Measurements from ENCODE around the gene ASZ1.

The ASZ1 gene

DNA sequence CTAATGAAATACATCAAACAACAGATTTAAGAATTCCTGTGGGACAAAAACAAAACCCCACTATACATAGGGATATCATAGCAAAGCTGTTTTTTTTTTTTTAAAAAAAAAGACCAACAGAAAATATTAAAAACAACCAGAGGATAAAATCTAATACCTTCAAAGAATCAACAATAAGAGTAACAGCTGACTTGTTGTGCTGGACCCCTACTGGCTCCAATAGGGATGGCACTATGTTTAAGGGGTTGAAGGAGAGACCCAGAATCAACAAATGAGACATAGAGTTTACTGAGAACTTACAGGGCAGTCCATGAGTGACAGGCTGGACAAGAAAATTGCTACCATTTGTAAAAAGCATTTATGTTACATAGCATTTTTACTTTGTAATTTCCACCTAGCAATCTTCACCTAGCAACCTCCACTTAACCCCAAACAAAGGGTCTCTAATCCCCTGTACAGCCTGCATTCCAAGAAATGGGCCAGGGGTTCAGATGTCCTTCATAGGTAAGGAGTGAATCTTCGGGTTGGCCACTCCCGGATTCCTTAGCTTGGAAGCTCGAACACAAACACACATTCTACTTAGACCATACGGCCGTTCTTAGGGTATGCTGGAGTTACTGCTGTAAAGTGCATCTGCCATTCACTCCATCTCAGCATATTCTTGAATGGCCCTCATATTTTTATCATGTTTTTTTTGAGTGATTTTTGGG lies 25.8 kb downstream of the ASZ1 start:
- no peak for DNase-seq (ENCODE audit: low read depth in 2 of 2)

DNA sequence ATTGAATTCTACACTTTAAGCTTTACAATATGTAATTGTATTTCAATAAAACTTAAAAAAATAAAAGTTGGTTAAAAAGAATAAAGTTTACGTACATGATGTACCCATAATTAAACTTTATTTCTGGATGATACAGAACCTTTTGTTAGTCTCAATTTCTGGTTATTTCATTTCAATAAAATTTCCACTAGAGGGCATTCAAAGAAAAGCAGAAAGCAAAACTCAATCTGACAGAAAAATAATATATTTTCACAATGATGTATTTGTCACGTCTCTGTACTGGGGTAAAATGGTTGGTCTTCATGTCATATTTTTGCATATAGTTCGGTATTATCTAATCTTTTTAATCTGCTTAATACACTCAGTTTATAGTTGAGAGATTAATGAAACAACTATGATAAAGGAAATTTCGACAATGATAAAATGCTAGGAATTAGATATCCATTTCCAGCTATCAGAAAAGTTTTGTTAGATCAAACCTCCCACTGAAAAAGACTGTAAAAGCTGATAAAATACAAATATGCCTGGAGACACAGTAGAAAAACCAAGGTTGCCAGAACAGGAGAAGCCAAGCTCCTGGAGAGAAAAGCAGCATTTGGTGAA lies 27.4 kb downstream of the ASZ1 start:
- DNase-seq (ENCODE audit: low read depth in 2 of 2) = no peak

DNA sequence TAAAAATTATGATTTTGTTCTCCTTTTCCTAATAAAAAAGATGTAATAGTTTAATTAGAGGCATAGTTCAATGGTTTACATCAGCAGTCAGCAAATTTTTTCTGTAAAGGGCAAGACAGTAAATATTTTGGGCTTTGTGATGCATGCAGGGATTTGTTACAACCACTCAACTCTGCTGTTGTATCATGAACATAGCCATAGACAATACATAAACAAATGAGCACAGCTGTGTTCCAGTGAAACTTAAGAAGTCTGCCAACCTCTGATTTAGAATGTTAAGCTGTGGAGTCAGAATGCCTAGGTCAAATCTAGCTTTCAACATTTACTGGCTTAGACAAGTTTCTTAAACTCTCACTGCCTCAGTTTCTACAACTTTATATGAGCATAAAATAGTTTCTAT lies 31.6 kb downstream of the ASZ1 start:
- DNase-seq (ENCODE audit: low read depth in 2 of 2) = no peak

DNA sequence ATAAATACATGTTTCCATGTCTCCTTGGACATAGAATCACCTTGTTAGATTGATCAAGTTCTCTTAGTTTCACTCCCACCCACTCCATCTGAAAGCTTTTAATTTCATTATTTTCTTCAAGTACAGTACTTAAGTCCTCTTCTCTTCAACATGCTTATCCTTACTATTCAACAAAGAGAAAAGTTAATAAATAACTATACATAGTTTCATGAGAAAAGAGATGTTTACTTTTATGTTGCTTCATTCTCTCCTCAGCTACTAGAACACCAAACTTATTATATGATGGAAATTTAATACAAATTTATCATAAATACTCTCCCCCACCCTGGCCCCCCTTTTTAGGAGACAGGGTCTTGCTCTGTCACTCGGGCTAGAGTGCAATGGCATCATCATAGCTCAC lies 33.5 kb downstream of the ASZ1 start:
- DNase-seq (ENCODE audit: low read depth in 2 of 2) = no peak

DNA sequence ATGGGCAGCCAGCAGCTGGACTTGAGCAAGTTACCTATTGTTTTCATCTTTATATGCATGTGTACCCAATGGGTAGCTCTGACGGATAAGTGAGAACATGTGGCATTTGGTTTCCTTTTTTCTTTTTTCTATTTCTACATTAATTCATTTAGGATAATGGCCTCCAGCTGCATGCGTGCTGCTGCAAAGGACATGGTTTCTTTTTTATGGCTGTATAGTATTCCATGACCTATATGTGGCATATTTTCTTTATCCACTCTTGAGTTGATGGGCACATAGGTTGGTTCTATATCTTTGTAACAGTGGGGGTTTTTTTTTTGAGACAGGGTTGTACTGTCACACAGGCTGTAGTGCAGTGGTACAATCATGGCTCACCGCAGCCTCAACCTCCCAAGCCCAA lies 37.4 kb downstream of the ASZ1 start:
- DNase-seq (ENCODE audit: low read depth in 2 of 2) = no peak

DNA sequence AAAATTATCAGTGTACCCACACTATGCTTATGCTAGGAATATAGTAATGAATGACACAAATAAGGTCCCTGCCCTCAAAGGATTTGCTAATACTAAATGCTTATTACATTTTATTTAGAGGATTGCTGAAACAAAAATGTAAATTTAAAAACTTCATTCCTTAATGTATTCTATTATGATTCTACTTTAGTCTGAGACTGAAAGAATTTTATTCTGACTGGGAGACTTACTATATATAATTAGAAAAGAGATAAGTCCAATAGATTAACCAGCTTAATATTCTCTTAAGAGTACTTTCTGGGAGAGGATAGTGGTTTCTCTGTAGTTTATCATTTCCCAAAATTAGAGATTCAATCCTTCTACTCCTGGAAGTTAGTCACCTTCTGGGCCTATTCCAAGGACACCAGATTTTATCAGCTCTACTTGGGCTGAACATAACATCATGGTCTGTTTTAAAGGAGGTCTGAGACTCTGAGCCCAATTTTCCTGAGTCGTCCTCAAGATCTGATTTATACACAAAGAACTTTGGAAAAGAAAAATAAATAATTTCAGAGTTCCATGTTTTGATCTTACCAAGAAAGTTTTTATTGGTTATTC lies 41.1 kb downstream of the ASZ1 start:
- no peak for DNase-seq (ENCODE audit: low read depth in 2 of 2)

DNA sequence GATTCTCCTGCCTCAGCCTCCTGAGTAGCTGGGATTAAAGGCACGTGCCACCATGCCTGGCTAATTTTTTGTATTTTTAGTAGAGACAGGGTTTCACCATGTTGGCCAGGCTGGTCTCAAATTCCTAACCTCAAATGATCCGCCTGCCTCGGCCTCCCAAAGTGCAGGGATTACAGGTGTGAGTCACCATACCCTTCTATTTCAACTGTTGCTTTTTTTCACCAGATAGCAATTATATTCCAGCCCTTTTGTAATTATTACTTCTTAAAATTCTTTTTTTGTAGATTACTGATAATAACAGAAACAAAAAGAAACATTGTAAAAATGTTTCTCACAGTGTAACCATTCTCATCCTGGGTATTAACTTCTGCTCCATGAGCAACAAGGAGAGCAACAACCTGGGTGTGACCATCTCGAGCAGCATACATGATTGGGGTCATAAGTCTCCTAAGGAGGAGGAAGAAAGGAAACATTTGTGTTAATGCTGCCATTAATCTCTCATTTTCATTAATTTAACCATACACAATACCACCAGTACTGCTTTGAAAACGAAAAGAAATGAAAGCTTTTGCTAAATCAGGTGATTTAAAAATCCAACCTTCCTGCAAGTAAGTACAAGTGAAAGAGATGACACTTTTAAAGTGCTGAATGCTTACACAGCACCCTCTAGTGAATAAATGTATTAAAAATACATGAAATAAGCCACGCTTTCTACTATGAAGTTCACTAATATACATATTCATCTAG lies 41.8 kb downstream of the ASZ1 start:
- no peak for DNase-seq (ENCODE audit: low read depth in 2 of 2)

DNA sequence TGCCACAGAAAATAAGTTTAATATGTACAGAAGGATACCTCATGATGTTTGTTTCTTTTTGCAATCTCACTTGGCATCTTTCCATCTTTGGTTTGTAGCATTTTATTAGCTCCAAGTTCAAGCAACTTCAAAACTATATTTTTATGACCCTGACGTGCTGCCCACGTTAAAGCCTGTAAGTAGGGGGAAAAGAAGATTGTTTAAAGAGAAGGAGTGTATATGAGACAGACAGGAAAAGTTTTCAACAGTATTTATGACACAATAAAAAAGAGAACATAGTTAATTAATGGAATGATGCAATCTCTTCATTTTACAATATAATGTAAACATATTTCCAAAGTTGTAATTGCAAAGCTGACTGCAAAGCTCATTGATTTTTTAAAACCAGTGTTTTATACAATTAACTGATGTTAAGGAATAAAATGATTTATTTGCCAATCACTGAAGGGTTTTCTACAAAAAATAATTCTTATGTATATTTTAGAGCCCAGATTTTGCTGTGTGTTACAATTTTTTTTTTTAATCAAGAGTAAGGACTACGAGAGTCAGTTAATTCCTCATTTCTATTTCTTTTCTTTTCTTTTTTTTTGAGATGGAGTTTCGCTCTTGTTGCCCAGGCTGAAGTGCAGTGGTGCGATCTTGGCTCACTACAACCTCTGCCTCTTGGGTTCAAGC lies 42.5 kb downstream of the ASZ1 start:
- DNase-seq (ENCODE audit: low read depth in 2 of 2) = no peak

DNA sequence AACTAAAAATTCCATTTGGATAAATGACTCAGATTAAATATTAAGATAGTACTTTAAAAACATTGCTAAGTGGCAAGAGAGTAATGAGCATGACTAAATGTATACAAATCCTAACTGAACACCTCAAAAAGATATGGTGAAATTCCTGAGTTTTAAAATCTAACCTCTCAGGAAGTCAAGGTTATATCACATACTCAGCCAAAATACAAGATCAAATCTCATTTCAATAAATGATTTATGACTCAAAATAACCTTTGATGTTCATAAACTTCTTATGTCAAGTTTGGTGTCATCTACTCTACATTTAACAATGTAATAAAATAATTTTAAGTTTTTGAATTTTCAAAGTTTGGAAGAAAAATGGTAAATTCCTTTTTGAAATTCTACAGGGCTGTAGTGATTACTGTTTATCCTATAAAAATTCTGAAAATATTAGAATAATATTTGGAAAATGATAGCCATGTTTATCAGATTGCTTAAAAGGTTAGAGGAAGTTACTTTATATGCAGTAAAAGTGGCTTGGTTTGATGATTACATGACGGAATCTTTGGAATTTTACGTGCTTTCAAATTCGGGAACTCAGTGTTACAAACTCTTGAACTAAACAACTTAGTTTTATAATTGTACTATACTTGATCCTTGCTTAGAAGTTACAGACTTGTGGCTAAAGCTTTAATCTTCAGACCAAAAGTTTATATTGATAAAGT lies 43.7 kb downstream of the ASZ1 start:
- no peak for DNase-seq (ENCODE audit: low read depth in 2 of 2)

DNA sequence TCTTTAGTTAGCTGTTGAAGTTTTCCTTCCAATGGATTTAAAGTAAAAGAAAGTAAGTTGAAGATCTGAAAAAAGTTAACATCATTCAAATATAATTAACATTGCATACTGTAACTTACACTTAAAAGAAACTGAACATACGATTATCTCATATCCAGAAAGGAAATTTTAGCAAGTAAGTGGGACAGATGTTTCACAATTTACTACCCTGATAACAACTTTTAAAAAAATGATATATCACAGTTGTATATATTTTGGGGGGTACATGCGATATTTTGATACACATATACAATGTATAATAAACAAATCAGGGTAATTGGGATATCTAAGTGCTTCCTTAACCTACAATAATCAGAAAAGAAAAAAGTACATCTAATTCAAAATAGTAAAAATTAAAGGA lies 44.2 kb downstream of the ASZ1 start:
- no peak for DNase-seq (ENCODE audit: low read depth in 2 of 2)

DNA sequence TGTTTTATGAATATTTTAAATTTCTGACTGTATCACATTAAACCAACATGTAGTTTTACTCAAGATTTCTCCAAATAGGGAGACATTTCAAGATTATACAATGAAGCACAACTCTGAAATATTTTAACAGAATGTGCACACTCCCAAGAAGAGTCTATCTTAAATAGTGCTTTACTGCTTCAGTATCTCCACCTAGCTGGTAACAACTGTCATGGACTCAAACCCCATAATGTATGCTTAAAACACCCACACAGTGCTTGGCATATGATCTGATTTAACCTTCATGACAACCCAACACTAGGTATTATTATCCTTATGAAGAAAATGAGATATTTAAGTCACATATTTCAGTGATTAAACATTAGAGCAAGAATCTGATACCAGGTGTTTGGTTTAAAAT lies 45.9 kb downstream of the ASZ1 start:
- DNase-seq (ENCODE audit: low read depth in 2 of 2) = no peak

DNA sequence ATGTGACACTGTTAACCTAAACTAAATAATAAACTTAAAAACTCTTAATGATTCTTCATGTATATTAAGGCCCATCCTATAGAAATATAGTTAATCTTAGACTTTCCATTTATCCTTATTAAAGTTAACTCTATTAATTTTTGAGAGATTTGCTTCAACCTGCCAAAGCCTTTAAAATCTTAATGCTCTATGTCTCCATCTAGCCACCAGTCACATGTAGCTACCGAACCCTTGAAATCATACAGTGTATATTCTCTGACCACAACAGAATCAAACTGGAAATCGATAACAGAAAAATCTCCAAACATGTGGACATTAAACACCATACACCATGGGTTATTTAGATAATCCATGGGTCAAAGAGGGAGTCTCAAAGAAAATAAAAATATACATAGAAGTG lies 51.9 kb downstream of the ASZ1 start:
- DNase-seq (ENCODE audit: low read depth in 2 of 2) = no peak

DNA sequence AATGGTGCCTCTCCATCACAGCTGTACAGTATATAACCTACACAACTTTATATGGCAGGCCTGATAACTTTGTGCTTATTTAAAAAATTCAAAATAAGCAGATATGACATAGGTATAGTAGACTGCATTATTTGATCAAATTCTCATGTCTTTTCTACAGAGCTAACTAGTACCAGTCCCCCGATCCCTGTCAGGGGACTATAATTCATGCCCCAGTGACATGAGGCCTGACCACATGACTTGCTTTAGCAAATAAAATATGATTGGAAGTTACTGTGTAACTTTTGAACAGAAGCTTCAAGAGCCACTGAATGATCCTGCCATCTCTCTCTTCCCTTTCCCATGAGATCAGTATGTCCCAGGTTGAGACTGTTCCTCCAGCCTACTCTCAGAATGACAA lies 55.2 kb downstream of the ASZ1 start:
- DNase-seq (ENCODE audit: low read depth in 2 of 2) = no peak

DNA sequence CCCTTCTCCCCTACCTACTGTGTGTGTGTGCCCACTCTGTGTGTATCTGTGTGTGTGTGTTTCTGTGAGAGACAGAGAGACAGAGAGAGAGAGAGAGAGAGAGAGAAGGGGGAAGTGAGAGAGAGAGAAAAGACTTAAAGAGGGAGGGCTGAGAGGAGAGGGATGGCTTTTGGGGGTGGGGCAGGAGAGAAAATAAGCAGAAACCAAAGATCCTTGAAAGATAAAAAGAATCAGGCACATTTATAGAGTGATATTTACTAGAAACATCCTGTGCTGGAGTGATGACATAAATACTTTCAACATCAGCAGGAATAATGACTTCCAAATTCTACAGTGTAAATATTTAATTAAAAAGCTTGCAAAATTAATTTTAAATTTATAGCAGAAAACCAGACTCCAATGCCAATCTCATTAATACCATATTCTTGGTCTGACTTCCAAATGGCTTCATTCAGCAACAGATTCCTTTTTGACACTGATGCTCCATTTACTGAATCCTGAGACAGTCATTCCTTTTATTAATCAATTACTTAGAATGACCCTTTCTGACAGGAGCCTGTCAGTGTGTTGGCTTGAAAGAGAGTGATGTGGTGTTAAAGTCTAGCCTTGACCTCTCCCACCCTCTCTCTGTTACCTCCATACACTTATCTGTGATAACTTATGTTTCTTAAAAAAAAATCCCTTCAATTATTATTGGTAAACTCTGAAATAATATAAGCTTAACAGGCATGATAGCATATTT lies 62.8 kb downstream of the ASZ1 start:
- no peak for DNase-seq (ENCODE audit: low read depth in 2 of 2)

DNA sequence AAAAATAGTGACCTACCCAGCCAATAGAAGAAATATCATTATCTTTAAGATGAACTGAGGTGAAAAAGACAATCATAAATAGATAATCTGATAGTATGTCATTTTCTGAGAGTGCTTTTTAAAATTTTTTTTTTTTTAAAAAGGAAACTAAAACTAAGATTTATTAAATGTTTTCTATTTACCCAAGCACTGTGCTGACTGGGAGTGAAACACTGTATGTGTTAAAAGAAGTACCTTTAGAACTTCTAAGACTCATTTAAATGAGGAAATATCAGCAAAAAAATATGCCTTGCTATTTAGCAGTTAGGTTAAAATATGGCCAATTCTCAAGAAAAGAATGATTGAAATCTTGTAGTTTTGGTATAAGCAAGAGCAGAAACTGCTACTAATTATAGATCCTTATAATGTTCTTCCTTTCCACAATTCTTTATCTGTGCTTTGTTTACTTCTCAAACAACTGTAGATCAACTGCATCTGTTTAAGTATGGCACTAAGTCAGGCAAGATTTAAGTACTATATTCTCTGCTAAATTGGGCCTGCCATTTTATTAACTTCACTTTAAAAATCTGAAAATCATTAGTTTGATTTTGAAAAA lies 64.9 kb downstream of the ASZ1 start:
- DNase-seq (ENCODE audit: low read depth in 2 of 2) = no peak

DNA sequence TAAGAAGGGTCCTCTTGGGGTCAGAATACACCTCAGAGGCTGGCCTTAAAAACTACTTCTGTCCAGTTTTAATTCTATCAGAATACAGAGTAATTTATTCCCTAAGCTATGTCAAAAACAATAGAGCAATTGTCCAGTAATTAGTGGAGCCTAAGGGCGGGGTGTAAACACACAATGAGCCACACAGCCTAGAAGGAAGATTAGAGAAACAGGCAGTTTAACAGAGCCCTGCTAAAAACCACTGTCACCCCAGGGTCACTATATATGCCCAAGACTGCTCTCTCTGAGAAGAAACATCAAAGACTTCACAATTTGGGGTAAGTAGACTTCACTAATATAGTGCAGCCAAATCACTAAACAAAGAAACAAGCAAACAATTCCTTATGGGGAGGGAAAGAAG lies 77.3 kb downstream of the ASZ1 start:
- DNase-seq (ENCODE audit: low read depth in 2 of 2) = no peak

DNA sequence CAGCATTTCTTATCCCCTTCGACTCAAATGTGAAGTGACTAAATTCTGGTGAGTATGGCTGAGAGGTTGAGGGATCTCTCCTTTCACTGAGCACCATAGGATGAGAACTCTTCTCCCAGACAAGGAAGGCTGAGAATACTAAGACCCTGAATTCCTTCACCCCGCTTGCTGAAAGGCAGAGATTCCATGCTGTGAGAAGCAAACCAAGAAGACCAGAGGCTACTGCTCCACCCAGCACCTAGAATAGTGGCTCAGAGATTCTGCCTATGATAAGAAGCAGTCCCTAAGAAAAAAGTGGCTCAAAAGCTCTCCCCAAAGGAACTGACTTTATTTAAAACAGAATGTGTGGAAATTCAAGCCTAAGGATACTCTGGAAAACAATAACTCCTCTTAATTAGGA lies 77.7 kb downstream of the ASZ1 start:
- no peak for DNase-seq (ENCODE audit: low read depth in 2 of 2)

DNA sequence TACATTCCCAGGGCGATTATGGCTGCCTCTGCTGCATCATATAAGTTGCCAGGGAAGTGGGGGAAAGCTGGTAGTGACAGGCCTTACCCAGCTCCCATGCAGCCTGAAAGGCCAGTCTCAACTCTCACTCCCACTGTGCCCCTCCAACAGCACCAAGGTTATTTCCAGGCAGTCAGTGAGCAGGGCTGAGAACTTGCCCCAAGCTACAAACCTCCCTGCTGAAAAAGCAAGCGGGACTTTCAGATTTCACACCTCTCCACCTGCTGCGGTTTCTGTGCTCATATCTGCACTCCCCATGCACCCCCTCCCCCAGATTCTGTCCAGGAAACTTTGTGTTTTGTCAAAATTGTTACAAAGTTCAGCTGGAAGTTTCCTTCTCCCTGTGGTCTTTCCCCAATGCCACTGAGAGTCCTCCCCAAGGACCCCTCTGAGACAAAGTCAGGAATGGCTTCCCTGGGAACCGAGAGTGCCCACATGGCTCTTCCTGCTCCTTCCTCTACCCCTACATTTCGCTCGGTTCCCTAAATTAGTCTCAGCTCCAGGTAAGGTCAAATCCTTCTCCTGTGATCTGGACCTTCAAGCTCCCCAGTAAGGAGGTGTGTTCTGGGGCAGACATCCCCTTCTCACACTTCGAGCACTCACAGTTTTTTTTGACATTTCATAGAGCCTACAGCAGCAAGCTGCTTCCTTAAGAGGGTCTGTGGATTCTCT lies 79.2 kb downstream of the ASZ1 start:
- no peak for DNase-seq (ENCODE audit: low read depth in 2 of 2)

DNA sequence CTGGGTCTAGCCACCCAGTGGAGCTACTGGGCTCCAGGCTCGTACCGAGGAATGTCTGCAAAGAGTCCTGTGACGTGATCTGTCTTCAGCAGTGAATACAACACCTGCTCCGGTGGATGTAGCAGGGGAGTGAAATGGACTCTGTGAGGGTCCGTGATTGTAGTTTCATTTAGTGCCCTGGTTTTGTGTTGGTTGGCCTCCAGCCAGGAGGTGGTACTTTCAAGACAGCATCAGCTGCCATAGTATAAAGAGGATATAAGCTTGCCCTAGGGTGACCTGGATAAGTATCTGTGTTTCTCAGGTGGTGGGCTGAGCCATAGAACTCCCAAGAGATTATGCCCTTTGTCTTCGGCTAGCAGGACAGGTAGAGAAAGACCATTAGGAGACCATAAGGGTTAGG lies 79.8 kb downstream of the ASZ1 start:
- no peak for DNase-seq (ENCODE audit: low read depth in 2 of 2)

DNA sequence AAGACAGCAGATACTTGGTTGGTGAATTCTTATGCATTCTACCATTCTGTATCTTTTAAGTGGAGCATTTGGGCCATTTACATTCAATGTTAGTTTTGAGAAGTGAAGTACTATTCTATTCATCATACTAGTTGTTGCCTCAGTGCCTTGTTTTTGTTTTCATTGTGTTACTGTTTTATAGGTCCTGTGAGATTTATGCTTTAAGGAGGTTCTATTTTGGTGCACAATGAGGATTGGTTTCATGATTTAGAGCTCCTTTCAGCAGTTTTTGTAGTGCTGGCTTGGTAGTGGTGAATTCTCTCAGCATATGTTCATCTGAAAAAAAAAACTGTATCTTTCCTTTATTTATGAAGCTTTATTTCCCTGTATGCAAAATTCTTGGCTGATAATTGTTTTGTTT lies 81.1 kb downstream of the ASZ1 start:
- no peak for DNase-seq (ENCODE audit: low read depth in 2 of 2)

Measured in stimulated activated CD8-positive, alpha-beta memory T cell treated with anti-CD3 and anti-CD28 coated beads, Interleukin-7, amount 100 ng/mL, for 4 hours (primary cell).